SK-N-SH (cell line): Measurements from ENCODE around the gene MSN. TPM values are rescaled to one million over a fixed set of nuclear protein-coding genes. Genes with fewer than 3 reads are reported as not detected.

Experiments used
- CTCF ChIA-PET: fragments of 300-600, 350-600 bp; formaldehyde crosslinking; extraction: SDS; loops from one replicate; lab custom pipeline; 2021; lab: Yijun Ruan, JAX
- POLR2A ChIA-PET: fragments of 350-600 bp; sonication (Branson Sonifier 250); formaldehyde crosslinking; extraction: SDS; loops from one replicate; lab custom pipeline; 2020; ENCODE audit warnings: antibody characterized with exemption, inconsistent platforms; lab: Yijun Ruan, JAX
- DNase-seq: peaks from one replicate; pipeline ENCODE4 v3.0.0; 2012
- H2AFZ ChIP-seq: fragments of 200-600 bp; sonication (generic); 2 replicates; pipeline ENCODE4 v1.8.1; 2016; ENCODE audit warnings: antibody characterized with exemption, mild to moderate bottlenecking, low read depth
- H3F3A ChIP-seq: fragments of 200-600 bp; sonication (generic); replicated peaks from 2 replicates; pipeline ENCODE3; 2016; ENCODE audit warnings: antibody characterized with exemption, mild to moderate bottlenecking; ENCODE audit not compliant: insufficient read depth
- H3K27ac ChIP-seq, 2 experiments: fragments of 200-500 bp in 1 of 2; fragments of 200-600 bp in 1 of 2; sonication (Bioruptor generic) in 1 of 2; sonication (generic), shearing (Covaris generic) in 1 of 2; 2 replicates each; pipeline versions ENCODE4 v1.5.1 to v1.6.1; 2014 to 2016; ENCODE audit warnings: low read depth in 2 of 2, inconsistent platforms in 1 of 2, low read length in 1 of 2, mild to moderate bottlenecking in 1 of 2, mixed read lengths in 1 of 2
- H3K27me3 ChIP-seq: fragments of 200-600 bp; sonication (generic), shearing (Covaris generic); 2 replicates; pipeline ENCODE4 v1.6.1; 2016; ENCODE audit warnings: mixed run types; ENCODE audit not compliant: insufficient read depth
- H3K36me3 ChIP-seq, 2 experiments: fragments of 200-500 bp in 1 of 2; fragments of 200-600 bp in 1 of 2; sonication (Bioruptor generic) in 1 of 2; sonication (generic) in 1 of 2; replicated peaks in 1 of 2; 2 replicates each; pipeline versions ENCODE3 to v1.5.1; 2014 to 2016; ENCODE audit warnings: low read length in 1 of 2, mild to moderate bottlenecking in 1 of 2; ENCODE audit not compliant: insufficient read depth in 2 of 2, control insufficient read depth in 1 of 2
- H3K4me1 ChIP-seq, 2 experiments: fragments of 200-500 bp in 1 of 2; fragments of 200-600 bp in 1 of 2; sonication (Bioruptor generic) in 1 of 2; sonication (generic), shearing (Covaris generic) in 1 of 2; 2 replicates each; pipeline versions ENCODE4 v1.5.1 to v1.6.1; 2014 to 2016; ENCODE audit warnings: low read depth in 1 of 2, low read length in 1 of 2, mixed run types in 1 of 2; ENCODE audit not compliant: insufficient read depth in 2 of 2, control insufficient read depth in 1 of 2
- H3K4me2 ChIP-seq: fragments of 200-600 bp; sonication (generic), shearing (Covaris generic); 2 replicates; pipeline ENCODE4 v1.6.1; 2017; ENCODE audit warnings: mixed run types
- H3K4me3 ChIP-seq, 2 experiments: fragments of 200-500 bp in 1 of 2; fragments of 200-600 bp in 1 of 2; sonication (Bioruptor generic) in 1 of 2; sonication (generic), shearing (Covaris generic) in 1 of 2; 2 replicates each; pipeline versions ENCODE4 v1.5.1 to v1.8.1; 2014 to 2016; ENCODE audit warnings: low read depth in 2 of 2, inconsistent platforms in 1 of 2, low read length in 1 of 2, mild to moderate bottlenecking in 1 of 2, mixed read lengths in 1 of 2, moderate library complexity in 1 of 2
- H3K79me2 ChIP-seq: fragments of 200-600 bp; sonication (generic); 2 replicates; pipeline ENCODE4 v1.8.1; 2017; ENCODE audit warnings: mild to moderate bottlenecking; ENCODE audit not compliant: insufficient read depth
- H3K9ac ChIP-seq: fragments of 200-600 bp; sonication (generic); 2 replicates; pipeline ENCODE4 v1.6.1; 2017; ENCODE audit warnings: mixed run types
- H3K9me2 ChIP-seq: fragments of 200-600 bp; sonication (generic); 2 replicates; pipeline ENCODE4 v1.6.1; 2017; ENCODE audit warnings: mixed run types
- H3K9me3 ChIP-seq: fragments of 200-600 bp; sonication (generic); 2 replicates; pipeline ENCODE4 v1.6.1; 2017; ENCODE audit warnings: mixed run types, mild to moderate bottlenecking, moderate library complexity
- H4K20me1 ChIP-seq: fragments of 200-600 bp; sonication (generic); 2 replicates; pipeline ENCODE4 v1.6.1; 2017; ENCODE audit warnings: mild to moderate bottlenecking, mixed run types; ENCODE audit not compliant: insufficient read depth
- EP300 ChIP-seq, 2 experiments: IDR thresholded peaks; 2 replicates each; pipeline versions ENCODE4 v1.4.0 to v1.6.1; 2012; ENCODE audit warnings: borderline replicate concordance in 1 of 2, low read depth in 1 of 2, low read length in 1 of 2
- FOSL2 ChIP-seq: IDR thresholded peaks from 2 replicates; pipeline ENCODE4 v1.4.0; 2012; ENCODE audit warnings: low read depth, mild to moderate bottlenecking, moderate library complexity, borderline replicate concordance
- FOXM1 ChIP-seq: IDR thresholded peaks from 2 replicates; pipeline ENCODE4 v1.4.0; 2012; ENCODE audit warnings: low read depth, mild to moderate bottlenecking
- GABPA ChIP-seq: IDR thresholded peaks from 2 replicates; pipeline ENCODE4 v1.4.0; 2012; ENCODE audit warnings: low read depth, mild to moderate bottlenecking
- JUND ChIP-seq: IDR thresholded peaks from 2 replicates; pipeline ENCODE4 v1.4.0; 2012
- MEF2A ChIP-seq: IDR thresholded peaks from 2 replicates; pipeline ENCODE4 v1.4.0; 2012; ENCODE audit warnings: low read depth, borderline replicate concordance
- NRF1 ChIP-seq: IDR thresholded peaks from 2 replicates; pipeline ENCODE4 v1.6.1; 2012; ENCODE audit warnings: low read depth, mild to moderate bottlenecking, low read length
- POLR2AphosphoS5 ChIP-seq: IDR thresholded peaks from 2 replicates; pipeline ENCODE4 v1.6.1; 2012; ENCODE audit warnings: low read depth, low read length
- RAD21 ChIP-seq: IDR thresholded peaks from 2 replicates; pipeline ENCODE4 v1.6.1; 2012; ENCODE audit warnings: mild to moderate bottlenecking, low read length
- RCOR1 ChIP-seq: fragments of 150-350 bp; IDR thresholded peaks from 2 replicates; pipeline ENCODE4 v1.6.1; 2017; ENCODE audit warnings: antibody characterized with exemption, low read length
- RXRA ChIP-seq: IDR thresholded peaks from 2 replicates; pipeline ENCODE4 v1.4.0; 2012; ENCODE audit warnings: low read depth, mild to moderate bottlenecking, borderline replicate concordance
- TAF1 ChIP-seq: IDR thresholded peaks from 2 replicates; pipeline ENCODE4 v1.6.1; 2012; ENCODE audit warnings: low read depth, mild to moderate bottlenecking, low read length, moderate library complexity, borderline replicate concordance
- TEAD4 ChIP-seq: IDR thresholded peaks from 2 replicates; pipeline ENCODE4 v1.4.0; 2012; ENCODE audit warnings: mild to moderate bottlenecking, borderline replicate concordance; ENCODE audit not compliant: insufficient read depth
- YY1 ChIP-seq: IDR thresholded peaks from 2 replicates; pipeline ENCODE4 v1.4.0; 2012; ENCODE audit warnings: low read depth, mild to moderate bottlenecking
- WGBS: methylation state at CpG from one replicate; pipeline ENCODE4 v1.1.6; 2017; ENCODE audit warnings: low lambda C conversion rate; 5-methylcytosine and 5-hydroxymethylcytosine counted together
- polyA plus RNA-seq, 3 experiments: library from polyadenylated mRNA; depleted of rRNA; stranded (reverse); fragments of >200 nt; gene quantifications; 2 replicates each; pipeline ENCODE4 v1.2.3, GENCODE V29; 2012
- TF ChIP-seq, protein P1 (sequence below): fragments of 150-350 bp; IDR thresholded peaks from 2 replicates; pipeline ENCODE4 v1.6.1; 2016; ENCODE audit warnings: mild to moderate bottlenecking, low read depth, low read length
- TF ChIP-seq, protein P2 (sequence below): IDR thresholded peaks from 2 replicates; pipeline ENCODE4 v1.4.0; 2012; ENCODE audit warnings: low read depth, borderline replicate concordance
- TF ChIP-seq, protein P3 (sequence below): fragments of 200-600 bp; sonication (generic); IDR thresholded peaks from 2 replicates; pipeline ENCODE4 v1.6.1; 2017; ENCODE audit warnings: antibody characterized with exemption, mild to moderate bottlenecking, moderate library complexity
- TF ChIP-seq, protein P4 (sequence below): IDR thresholded peaks from 2 replicates; pipeline ENCODE4; 2012

The MSN gene
- polyA plus RNA-seq, 1 of the 3 experiments (the other 2 are of a cell fraction) = 189 TPM

DNA sequence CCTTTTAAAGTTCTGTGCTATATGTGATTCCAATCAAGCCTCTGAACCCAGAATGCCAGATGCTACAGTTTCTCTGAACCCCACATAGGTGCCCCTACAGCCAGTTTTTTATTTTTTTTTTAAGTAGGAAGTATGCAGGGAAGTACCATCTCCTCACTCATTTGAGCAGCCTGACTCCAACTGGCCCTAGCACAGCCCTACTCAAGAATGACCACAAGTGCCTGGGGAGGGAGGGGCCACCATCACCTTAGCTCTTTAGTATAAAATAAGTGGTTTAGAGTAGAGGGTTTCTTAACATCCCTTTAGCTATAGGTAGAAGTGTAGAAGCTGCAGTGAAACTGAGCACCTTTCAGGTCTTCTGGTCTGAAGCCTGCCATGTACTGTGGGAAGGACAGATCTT, 14.4 kb downstream of the MSN start:
- H3K27me3 ChIP-seq = no peaks in the 10 kb centered on the region
- no peak overlapping the region for H3K4me2 ChIP-seq
- DNase-seq = no peak
- H3F3A ChIP-seq = peaks cover 22% of the 10 kb centered on the region
- H3K27ac ChIP-seq = no peak overlapping the region
- no peaks in the 10 kb centered on the region for H3K36me3 ChIP-seq
- H3K9me3 ChIP-seq = no peaks in the 10 kb centered on the region
- no peaks in the 10 kb centered on the region for H3K9me2 ChIP-seq
- TF ChIP-seq, protein P1, sequence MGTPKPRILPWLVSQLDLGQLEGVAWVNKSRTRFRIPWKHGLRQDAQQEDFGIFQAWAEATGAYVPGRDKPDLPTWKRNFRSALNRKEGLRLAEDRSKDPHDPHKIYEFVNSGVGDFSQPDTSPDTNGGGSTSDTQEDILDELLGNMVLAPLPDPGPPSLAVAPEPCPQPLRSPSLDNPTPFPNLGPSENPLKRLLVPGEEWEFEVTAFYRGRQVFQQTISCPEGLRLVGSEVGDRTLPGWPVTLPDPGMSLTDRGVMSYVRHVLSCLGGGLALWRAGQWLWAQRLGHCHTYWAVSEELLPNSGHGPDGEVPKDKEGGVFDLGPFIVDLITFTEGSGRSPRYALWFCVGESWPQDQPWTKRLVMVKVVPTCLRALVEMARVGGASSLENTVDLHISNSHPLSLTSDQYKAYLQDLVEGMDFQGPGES = no peak
- no peak for TF ChIP-seq GABPA
- no peak for TF ChIP-seq TEAD4
- TF ChIP-seq RCOR1 = no peak
- TF ChIP-seq EP300 (IDR thresholded peaks at IDR 0.05; ENCODE audit: borderline replicate concordance in 1 of 2, low read depth in 1 of 2, low read length in 1 of 2) = no peak
- TF ChIP-seq NRF1 = no peak
- TF ChIP-seq, all 33 proteins: peak for 0
- Histone ChIP-seq H2AFZ (no peak overlapping the region), H3K4me1 (peaks cover 0 to 9% of the 10 kb centered on the region in 2 experiments; a peak in 1 of 4 replicates), H3K4me3 (no peak overlapping the region), H3K9ac (no peak overlapping the region), H3K79me2 (peaks cover 96% of the 10 kb centered on the region), H4K20me1 (peaks cover 73% of the 10 kb centered on the region)
- POLR2A ChIA-PET = no interaction called here
- CTCF ChIA-PET = no interaction called here

DNA sequence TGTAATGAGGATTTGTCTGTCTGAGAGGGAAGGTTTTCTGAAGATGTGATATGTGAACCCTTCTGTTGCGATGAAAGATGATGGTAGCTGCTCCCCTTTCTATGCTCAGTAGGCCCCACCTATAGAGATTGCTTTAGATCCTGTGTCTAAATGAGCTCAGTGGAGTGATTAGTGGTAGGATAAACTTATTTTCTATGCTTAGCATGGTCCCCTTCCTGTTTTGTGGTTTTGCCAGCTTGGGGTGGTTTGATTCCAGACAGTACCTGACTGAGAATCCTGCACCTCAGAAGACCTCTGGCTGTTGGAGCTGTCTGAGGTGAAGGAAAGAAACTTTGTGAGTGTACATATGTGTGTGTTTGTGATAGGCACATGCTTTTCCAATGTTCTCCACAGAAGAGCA, 17.7 kb downstream of the MSN start:
- WGBS = 64% methylated on average over 1 of the region's 1 CpG
- H3K4me1 ChIP-seq = 0 out of 4 replicates have a peak, but pooled peaks cover 0 to 3% of the 10 kb centered on the region in 2 experiments
- H3K9me2 ChIP-seq = no peaks in the 10 kb centered on the region
- POLR2A ChIA-PET = no interaction called here
- H4K20me1 ChIP-seq = peaks cover 95% of the 10 kb centered on the region
- H3K27ac ChIP-seq = no peak overlapping the region
- H3K36me3 ChIP-seq = no peaks in the 10 kb centered on the region
- H3K9ac ChIP-seq = no peak overlapping the region
- no peaks in the 10 kb centered on the region for H3K27me3 ChIP-seq
- H2AFZ ChIP-seq = no peak overlapping the region
- no peak for DNase-seq
- CTCF ChIA-PET = no interaction called here
- no peak overlapping the region for H3K4me2 ChIP-seq
- H3K79me2 ChIP-seq = peaks cover 99% of the 10 kb centered on the region
- H3K4me3 ChIP-seq = no peak overlapping the region
- peaks cover 4% of the 10 kb centered on the region for H3F3A ChIP-seq
- H3K9me3 ChIP-seq = no peaks in the 10 kb centered on the region
- no peak for TF ChIP-seq MEF2A
- TF ChIP-seq JUND = no peak
- no peak for TF ChIP-seq RAD21

DNA sequence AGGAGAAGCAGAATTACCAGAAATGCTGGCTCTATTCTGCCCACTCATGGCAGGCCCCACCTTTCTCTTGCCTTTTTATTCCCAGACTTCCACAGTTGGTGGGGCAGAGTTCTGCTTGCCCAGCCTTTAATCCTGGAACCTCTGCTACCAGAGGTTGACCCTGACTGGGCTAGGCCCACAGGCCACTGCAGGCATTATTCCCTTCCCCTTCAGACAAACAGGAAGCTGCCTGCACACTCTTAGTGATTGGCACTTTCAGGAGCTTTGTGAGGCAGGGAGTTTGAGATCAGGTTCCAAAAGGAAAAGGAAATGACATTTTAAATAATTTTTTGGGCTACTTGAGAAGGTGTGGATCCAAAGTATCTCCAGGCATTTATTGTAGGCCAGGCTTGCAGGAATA, 18.8 kb downstream of the MSN start:
- Histone ChIP-seq H3K9me3 (no peaks in the 10 kb centered on the region), H3K4me1 (peaks cover 0 to 3% of the 10 kb centered on the region in 2 experiments; a peak in 1 of 4 replicates), H2AFZ (no peak overlapping the region), H3K27me3 (no peaks in the 10 kb centered on the region), H3K4me3 (no peak overlapping the region), H3F3A (peaks cover 6% of the 10 kb centered on the region), H3K36me3 (no peaks in the 10 kb centered on the region), H3K9ac (no peak overlapping the region), H3K79me2 (peaks cover 99% of the 10 kb centered on the region), H3K27ac (no peak overlapping the region), H3K4me2 (no peak overlapping the region), H3K9me2 (no peaks in the 10 kb centered on the region), H4K20me1 (peaks cover 96% of the 10 kb centered on the region)
- no peak for DNase-seq
- ChIA-PET POLR2A (no interaction called here), CTCF (no interaction called here)
- TF ChIP-seq MEF2A = no peak
- TF ChIP-seq TAF1 = no peak
- TF ChIP-seq, protein P2, sequence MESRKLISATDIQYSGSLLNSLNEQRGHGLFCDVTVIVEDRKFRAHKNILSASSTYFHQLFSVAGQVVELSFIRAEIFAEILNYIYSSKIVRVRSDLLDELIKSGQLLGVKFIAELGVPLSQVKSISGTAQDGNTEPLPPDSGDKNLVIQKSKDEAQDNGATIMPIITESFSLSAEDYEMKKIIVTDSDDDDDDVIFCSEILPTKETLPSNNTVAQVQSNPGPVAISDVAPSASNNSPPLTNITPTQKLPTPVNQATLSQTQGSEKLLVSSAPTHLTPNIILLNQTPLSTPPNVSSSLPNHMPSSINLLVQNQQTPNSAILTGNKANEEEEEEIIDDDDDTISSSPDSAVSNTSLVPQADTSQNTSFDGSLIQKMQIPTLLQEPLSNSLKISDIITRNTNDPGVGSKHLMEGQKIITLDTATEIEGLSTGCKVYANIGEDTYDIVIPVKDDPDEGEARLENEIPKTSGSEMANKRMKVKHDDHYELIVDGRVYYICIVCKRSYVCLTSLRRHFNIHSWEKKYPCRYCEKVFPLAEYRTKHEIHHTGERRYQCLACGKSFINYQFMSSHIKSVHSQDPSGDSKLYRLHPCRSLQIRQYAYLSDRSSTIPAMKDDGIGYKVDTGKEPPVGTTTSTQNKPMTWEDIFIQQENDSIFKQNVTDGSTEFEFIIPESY = no peak
- TF ChIP-seq FOXM1 = no peak
- TF ChIP-seq YY1 = no peak
- TF ChIP-seq, protein P3, sequence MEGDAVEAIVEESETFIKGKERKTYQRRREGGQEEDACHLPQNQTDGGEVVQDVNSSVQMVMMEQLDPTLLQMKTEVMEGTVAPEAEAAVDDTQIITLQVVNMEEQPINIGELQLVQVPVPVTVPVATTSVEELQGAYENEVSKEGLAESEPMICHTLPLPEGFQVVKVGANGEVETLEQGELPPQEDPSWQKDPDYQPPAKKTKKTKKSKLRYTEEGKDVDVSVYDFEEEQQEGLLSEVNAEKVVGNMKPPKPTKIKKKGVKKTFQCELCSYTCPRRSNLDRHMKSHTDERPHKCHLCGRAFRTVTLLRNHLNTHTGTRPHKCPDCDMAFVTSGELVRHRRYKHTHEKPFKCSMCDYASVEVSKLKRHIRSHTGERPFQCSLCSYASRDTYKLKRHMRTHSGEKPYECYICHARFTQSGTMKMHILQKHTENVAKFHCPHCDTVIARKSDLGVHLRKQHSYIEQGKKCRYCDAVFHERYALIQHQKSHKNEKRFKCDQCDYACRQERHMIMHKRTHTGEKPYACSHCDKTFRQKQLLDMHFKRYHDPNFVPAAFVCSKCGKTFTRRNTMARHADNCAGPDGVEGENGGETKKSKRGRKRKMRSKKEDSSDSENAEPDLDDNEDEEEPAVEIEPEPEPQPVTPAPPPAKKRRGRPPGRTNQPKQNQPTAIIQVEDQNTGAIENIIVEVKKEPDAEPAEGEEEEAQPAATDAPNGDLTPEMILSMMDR = no peak
- no peak for TF ChIP-seq NRF1
- TF ChIP-seq, protein P4, sequence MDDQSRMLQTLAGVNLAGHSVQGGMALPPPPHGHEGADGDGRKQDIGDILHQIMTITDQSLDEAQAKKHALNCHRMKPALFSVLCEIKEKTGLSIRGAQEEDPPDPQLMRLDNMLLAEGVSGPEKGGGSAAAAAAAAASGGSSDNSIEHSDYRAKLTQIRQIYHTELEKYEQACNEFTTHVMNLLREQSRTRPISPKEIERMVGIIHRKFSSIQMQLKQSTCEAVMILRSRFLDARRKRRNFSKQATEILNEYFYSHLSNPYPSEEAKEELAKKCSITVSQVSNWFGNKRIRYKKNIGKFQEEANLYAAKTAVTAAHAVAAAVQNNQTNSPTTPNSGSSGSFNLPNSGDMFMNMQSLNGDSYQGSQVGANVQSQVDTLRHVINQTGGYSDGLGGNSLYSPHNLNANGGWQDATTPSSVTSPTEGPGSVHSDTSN = no peak
- no peak for TF ChIP-seq RXRA
- no peak for TF ChIP-seq POLR2AphosphoS5
- TF ChIP-seq TEAD4 = no peak
- no peak for TF ChIP-seq FOSL2
